22Rv1 (cell line): Measurements from ENCODE around the gene CBX2.

Experiments
- CTCF ChIP-seq: fragments of 450-650 bp; IDR thresholded peaks from 2 replicates; pipeline ENCODE4 v1.5.1; 2017; ENCODE audit warnings: mild to moderate bottlenecking
- ZFX ChIP-seq: fragments of 450-650 bp; IDR thresholded peaks from 2 replicates; pipeline ENCODE4 v1.6.1; 2017; ENCODE audit warnings: antibody characterized with exemption, borderline replicate concordance

- peak; percentile 13; the same call in 1 of the 2 replicates for TF ChIP-seq CTCF
- no peak for TF ChIP-seq ZFX
These were observed 59.3 kb downstream of the CBX2 start for GRCh38 chr17:79836972-79837887.
